ENCODE data around the gene RAD21L1.

- TF ChIP-seq CTCF (IDR thresholded peaks at IDR 0.05) (no peak), POLR2A (IDR thresholded peaks at IDR 0.05) (no peak)
These were observed 43.4 kb downstream of the RAD21L1 start for GRCh38 chr20:1269235-1269634.

Data from gastroesophageal sphincter (tissue), 3 donors.